Activated CD8-positive, alpha-beta memory T cell treated with anti-CD3 and anti-CD28 coated beads, Interleukin-2, amount 50 U/mL, for 24 hours (primary cell): ENCODE measurements around the gene MYCBP2.
"Not testable (repeated sequence)": the region's sequence is repeated elsewhere in the genome, so short reads cannot be mapped to it uniquely, and the experiment has no call there.

Experiments used
- DNase-seq: peaks from one replicate; pipeline ENCODE4 v3.0.0-alpha.2; 2020; ENCODE audit errors: extremely low read depth

MYCBP2 gene

DNA sequence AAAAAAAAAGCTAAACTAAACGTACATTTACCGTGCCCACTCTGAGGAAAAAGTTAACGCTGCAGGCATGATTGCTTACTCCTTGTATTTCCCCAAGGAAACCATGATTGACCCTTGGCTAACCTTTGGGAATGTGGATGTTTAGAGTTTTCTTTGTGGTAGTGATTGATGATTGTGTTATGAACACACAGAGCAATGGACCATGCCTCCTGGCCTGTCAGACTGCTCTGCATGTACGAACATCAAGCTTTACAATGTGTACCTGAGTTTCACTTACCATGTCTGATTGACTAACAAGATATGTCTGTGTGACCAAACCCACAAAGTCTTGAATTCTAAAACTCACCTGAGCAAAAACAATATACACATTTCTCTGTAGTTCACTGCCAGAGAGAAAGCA, 35.1 kb downstream of the MYCBP2 start:
- no peak for DNase-seq

DNA sequence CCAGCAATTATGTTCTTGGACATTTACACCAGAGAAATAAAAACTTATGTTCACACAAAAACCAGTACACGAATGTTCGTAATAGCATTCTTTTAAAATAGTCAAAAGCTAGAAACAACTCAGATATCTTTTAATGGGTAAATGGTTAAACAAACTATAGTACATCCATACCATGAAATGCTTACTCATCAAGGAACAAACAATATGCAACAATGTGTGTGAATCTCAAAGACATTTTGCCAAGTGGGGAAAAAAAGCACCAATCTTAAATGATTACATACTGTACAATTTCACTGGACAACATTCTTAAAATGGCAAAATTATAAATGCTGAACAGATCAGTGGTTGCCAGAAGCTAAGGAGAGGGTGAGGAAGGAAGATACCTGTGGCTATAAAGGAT, 36.6 kb downstream of the MYCBP2 start:
- DNase-seq: no peak

DNA sequence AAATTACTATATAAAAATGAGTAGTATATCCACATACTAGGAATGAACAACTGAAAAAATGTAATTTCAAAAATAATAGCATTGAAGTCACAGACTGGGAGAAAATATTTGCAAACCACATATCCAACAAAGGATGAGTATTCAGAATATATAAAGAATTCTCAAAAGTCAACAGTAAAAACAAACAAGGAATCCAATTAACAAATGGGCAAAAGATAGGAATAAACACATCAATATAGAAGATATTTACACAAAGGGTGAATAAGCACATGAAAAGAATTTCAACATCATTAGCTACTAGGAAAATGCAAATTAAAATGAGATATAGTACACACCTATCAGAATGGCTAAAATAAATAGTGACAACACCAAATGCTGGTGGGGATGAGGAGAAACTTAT, 37.0 kb downstream of the MYCBP2 start:
- no peak for DNase-seq

DNA sequence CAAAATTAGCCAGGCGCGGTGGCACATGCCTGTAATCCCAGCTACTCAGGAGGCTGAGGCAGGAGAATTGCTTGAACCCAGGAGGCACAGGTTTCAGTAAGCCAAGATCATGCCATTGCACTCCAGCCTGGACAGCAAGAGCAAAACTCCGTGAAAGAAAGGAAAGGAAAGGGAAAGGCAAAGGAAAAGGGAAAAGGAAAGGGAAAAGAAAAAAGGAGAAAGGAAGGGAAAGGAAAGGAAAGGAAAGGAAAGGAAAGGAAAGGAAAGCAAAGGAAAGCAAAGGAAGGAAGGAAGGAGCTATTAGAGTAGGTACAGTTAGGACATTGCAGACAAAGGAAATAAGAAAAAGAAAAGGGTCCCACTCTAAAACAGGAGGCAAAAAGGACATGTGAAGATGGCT, 41.3 kb downstream of the MYCBP2 start:
- DNase-seq: not testable (repeated sequence)

DNA sequence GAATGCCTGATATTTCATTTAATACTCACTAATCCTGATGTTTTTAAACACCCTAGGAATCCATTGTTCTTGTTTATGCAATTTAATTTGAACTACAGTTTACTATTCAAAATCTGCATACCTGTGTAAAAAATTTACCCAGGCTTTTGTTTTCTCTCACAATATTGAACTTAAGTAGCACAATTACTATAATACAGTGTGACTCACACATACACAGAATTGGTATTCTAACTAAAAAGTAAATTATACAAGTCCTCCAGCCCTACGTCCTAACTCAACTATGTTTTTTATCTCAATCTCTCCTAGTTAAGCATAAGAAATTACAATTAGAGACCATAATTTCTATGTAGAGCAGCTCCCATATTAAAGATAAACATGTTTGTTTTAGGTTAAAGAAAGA, 41.8 kb downstream of the MYCBP2 start:
- DNase-seq: no peak

DNA sequence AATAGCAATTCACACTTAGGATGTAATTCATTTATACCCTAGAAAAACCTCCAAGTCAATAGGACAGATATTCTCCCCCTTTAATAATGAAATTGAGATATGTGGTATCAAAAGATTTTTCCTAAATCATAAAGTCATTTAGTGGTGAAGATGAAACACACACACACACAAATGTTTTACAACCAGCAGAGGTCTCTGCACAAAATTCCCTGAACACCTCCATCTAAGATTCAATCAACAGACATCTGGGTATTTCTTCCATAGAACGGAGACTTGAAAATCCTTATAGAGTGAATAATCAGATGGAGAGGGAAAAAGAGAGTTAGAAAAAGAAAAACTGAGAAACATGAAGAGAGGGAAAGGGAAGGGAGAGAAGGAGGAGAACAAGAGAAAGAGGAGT, 52.8 kb downstream of the MYCBP2 start:
- DNase-seq: no peak

DNA sequence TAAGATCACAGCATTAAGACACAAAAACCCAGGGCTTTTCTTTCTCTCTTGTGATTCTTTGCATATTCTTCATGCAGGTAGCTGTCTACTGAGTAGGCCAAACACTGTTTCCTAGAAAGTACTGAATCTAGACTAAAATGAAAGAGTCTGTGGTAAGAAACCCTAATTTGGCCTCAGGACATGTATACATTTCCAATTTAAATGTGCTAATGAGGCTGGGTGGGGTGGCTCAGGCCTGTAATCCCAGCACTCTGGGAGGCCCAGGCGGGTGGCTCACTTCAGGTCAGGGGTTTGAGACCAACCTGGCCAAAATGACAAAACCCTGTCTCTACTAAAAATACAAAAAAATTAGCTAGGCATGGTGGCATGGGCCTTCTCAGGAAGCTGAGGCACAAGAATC, 57.8 kb downstream of the MYCBP2 start:
- DNase-seq: no peak

DNA sequence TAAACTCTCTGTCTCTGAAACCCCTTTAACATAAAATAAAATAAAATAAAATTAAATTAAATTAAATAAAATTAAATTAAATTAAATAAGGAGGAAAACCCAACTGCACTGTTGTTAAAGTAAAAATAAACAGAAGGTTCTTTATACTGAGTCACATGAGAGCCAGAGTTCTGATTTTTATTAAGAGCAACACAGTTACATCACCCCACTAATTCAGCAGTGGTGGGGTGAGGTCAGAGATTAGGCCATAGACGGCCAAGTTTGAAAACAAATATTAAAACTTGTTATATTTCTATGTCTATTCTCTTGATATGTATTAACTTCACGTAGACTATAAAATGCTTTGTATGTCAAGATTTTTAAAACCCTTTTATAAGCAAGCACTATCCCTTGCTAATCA, 59.5 kb downstream of the MYCBP2 start:
- DNase-seq: no peak

DNA sequence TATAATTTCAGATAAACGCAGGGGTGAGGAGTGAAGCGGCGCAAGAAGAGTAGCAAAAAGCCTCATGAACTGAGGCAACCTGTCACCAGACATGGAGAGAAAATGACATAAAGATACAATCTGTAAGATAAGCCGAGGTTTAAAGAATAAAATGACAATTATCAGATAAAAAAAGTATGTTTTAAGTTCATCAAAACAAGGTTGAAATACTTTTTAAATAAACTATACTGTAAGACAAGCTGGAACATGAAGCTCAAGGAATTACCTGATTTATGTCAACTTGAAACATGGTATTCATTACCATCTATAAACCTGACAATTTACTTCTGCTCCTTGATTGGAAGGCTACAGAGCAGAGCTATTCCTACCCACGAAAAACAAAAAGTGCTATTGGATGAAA, 61.6 kb downstream of the MYCBP2 start:
- DNase-seq: no peak

DNA sequence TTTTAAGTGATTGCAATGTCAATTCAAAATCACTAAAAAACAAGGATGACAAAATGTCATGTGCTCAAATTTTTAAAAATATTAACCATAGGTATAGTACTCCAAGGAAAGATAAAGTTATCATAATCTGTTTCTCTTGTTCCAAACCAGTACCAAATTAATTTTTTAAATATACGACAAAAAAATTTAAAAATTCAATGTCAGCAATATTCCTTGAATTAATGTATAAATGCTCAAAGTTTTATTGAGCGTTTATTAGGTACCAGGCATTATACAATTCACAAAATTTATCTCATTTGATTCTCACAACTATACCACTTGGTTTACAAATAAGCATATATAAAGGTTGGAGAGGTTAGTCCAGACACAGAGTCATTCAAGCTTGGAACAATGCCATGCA, 64.7 kb downstream of the MYCBP2 start:
- no peak for DNase-seq

DNA sequence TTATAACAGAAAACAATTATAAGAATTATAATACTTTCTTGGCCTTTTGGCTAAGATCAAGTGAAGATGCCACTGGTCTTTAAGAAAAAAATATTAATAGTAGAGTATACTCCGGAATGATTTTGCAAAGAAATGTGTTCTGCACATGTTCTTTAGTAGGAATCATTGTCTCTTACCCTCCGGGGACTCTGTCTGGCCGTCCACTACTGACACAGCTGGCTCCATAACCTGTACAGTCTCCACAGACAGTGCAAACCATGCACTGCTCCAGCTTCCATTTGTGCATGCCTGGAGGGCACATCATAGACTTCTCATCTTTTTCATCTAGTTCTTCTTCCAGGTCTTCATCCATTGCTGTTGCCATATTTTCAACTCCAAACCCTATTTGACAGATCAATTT, 75.9 kb downstream of the MYCBP2 start:
- no peak for DNase-seq

DNA sequence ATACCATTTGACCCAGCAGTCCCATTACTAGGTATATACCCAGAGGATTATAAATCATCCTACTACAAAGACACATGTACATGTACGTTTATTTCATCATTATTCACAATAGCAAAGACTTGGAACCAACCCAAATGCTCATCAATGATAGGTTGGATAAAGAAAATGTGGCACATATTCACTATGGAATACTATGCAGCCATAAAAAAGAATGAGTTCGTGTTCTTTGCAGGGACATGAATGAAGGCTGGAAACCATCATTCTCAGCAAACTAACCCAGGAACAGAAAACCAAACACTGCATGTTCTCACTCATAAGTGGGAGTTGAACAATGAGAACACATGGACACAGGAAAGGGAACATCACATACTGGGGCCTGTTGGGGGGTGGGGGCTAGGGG, 81.7 kb downstream of the MYCBP2 start:
- DNase-seq: not testable (repeated sequence)

DNA sequence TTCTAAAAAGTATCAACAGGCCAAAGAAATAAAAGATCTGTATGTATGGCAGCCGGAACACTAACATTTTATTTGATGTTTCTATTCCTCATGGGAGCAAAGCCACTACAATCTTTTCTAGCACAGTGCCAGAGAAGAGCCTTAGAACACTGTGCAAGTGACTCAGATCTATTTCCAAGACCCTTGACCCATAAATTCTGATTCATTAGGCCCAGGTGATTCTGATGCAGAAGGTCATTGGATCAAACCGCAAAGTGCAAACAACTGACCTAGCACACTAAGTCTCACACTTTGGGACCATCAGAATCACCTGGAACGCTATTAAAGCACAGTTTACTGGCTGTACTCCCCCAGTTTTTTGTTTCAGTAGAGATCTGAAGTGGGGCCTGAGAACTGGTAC, 87.6 kb downstream of the MYCBP2 start:
- DNase-seq: no peak

DNA sequence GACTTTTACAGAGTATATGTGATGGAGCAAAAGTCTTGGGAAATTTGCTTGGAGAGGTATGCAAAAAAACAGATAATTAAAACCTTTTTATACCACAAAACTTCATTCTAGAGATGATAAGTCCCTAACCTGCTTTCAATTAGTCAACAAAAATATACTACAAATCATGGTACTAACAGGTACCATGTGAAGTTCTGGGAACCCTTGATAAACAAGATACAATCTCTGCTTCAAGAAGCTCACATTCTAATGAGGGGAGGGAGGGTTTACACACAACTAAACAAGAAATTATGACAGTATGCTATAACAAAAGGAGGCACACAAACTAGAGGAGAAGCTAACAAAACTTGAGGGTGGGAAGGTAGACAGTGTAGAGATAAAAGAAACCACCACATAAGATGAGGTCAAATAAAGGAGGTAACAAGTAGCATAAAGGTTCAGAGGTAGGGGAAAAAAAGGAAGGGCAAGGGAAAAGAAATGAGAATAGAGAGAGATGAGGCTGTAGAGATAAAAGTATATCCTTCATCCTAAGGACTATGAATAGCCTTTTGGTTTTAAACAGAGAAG, 91.4 kb downstream of the MYCBP2 start:
- no peak for DNase-seq

DNA sequence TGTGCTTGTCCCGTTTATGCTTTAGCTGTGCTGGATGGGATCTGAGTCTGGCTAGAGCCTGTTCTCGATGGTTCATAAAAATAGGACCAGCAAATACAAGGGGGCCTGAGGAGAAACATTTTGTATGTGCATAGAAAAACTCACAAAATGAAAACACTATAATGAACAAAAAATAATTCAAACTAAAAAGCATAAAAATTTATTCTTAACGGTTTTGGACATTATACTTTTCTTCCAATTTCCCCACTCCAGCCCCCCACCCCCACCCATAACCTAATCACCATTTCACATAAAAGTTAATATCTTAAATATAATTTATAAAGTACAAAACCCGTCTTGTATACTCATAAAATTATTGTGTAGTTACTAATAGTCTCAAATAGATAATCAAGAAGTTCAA, 93.7 kb downstream of the MYCBP2 start:
- no peak for DNase-seq

DNA sequence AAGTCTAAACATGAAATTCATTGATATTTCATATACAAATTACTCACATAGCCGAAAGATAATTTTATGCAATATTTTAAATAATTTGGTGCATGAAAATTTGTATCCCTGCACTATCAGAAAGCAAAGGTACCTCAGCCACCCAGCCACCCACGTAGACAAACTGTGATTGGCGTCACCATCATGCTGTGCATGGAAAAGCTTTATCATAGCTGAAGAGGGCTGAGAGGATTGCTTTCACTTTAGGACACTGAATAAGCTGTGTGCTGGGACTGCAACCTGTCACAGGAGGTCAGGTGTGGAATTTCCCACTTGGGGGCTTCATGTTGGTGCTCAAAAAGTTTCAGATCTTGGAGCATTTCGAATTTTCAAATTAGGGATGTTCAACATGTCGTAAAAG, 96.3 kb downstream of the MYCBP2 start:
- no peak for DNase-seq

DNA sequence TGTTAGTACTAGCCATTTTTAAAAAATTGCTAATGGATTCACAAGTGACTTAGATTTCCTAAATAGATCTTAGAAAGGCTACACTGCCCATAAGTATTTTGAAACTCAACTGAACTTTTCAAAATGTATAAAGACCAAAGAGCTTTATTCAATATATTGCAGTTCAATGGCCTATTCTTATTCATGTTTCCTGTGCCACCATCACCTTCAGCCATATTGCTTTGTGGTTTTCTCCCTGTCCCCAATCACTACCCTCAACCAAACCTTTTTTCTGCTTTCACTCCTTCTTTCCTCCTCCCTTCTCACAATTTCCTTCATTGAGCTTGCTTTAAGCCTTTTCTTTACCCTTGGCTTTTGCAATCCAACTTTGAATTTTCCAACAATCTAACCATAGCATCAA, 100.9 kb downstream of the MYCBP2 start:
- DNase-seq: no peak

DNA sequence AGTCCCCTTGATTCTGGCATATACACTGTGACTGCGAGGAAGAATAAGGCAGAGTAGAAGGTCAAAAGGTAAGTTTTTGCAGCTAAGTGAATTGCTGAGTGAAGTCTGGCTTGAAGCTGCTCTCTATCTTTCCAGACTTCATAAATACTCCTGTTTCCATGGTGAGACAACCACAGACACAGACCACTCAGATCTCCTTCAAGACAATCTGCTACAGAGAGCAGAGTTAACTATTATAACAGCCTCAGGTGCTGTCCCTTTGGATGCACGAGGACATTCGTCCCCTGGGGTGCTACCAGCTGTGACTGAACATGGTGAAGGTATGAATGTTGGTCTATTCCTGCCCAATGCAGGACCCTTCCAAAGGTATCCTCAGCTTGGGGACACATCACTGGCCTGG, 104.0 kb downstream of the MYCBP2 start:
- DNase-seq: no peak

DNA sequence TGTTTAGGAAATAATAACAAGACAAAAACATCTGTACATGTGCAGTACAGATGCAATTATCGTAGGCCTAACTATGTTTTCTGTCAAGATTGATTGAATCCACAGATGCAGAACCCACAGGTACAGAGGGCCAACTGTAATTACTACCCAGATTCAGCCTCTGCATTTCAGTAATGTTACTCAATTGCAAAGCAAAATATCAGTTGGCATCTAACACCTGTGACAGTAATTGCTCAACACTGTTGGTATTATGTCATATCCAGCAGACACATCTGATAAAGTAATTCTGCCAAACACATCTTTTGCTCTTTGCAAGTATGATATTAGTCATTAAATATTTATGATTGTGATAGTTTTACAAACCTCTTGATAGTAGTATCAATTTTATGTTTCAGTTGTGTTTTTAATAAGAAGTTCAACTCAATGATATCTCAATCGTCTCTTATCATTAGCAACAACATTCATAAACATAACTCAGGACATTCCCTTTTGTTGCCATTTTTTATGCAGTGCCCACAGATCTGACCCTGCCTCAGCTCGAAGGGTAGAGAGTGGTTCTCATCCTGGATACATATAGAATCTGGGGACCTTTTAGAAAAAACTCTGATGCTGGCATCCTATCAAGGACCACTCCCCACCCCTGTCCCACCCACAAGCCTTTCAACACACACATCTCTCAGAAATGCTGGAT, 104.7 kb downstream of the MYCBP2 start:
- no peak for DNase-seq

DNA sequence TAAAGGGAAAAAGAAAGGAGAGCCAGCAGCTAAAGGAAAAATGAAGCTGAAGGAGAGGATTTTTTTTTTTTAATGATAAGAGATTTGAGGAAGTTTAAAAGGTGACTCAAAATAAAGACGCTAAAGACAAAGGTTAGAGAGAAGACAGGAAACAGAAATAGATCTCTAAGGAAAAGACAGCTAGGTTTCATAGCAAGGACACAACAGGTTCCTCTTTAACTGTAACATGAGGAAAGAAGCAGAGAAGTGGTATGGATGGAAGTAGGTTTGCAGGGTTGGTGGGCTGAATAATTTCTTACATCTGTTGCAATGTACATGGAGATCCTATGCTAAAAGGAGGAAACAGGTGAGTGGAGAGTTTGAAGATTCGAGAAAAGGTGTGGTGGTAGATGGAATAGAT, 107.5 kb downstream of the MYCBP2 start:
- DNase-seq: no peak

DNA sequence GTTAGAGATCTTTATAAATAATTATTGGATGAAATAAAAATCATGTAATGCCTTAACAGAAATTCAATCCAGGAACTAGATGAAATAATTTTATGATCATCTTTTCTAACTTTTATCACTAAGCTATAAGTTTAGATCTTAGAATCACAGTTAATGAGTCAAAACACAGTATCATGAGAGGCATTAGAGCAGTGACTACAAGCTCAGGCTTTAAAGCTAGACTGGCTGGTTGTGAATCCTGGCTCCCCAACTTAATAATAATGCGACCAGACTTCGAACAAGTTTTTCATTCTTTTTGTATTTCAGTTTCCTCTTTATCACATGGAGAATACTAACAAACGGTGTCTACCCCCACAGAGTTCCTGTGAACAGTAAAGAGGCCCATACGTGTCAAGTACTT, 108.6 kb downstream of the MYCBP2 start:
- DNase-seq: no peak

DNA sequence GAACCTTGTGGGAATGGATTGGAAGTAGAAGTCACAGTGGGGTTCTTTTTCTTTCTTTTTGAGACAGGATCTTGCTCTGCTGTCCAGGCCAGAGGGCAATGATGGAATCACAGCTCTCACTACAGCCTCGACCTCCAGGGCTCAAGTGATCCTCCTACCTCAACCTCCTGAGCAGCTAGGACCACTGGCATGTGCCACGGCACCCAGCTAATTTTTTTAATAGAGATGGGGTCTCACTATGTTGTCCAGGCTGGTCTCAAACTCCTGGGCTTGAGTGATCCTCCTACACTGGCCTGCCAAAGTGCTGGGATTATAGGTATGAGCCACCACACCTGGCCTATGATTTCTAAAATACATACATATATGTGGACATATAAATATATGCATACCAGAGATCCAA, 111.4 kb downstream of the MYCBP2 start:
- DNase-seq: no peak

DNA sequence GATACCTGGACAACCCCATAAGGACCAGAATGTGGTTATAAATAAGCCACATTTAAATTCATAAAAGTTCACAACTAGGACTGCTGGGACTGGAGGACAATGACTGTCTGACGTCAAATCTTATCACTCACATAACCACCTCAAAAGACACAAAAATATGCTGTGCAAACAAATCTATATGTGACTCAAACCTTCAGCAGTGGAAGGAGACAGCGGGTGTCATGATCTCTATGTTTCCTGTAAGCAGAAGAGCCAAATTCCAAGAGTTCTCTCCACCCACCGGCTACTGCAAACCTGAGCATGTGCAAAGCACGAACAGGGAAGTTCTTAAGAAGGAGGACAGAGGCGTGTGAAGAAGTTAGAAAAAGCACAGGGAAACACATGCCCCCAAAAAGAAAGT, 113.2 kb downstream of the MYCBP2 start:
- no peak for DNase-seq

DNA sequence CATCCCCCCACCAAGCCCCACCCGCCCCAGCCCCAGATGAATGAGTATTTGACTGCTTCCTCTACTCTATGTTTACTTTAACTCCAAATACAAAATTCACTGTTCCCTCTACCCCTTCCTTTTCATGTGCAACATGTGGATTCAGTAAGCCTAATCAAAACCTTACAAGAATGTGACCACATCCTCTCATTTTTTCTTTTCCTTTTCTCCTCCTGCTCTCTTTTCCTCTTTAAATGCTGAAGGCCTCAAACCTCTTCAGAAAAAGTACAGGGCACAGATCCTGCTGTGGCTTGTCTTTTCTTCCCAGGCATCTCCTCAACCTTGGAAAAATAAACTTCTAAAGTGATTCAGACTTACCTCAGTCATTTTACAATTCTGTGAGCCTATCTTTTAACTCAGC, 119.0 kb downstream of the MYCBP2 start:
- DNase-seq: no peak
